Measurements from ENCODE around the gene CHST11. TPM values are rescaled to one million over a fixed set of nuclear protein-coding genes. Genes with fewer than 3 reads are reported as not detected.

CHST11 gene
- total RNA-seq, 1 experiment from 2014 or later, result 0.25 TPM

- no peak for DNase-seq
- intact Hi-C loops (cut with micrococcal nuclease; ENCODE audit: unreplicated experiment), result no loop called here
- Mint-ChIP-seq H3K4me1 (ENCODE audit: low read depth, unreplicated experiment) (no peaks in the 10 kb centered on the region), H3K36me3 (ENCODE audit: insufficient read depth, unreplicated experiment) (no peaks in the 10 kb centered on the region), H3K27ac (ENCODE audit: unreplicated experiment) (no peak overlapping the region), H3K27me3 (ENCODE audit: insufficient read depth, unreplicated experiment) (peaks cover 3% of the 10 kb centered on the region), H3K4me3 (ENCODE audit: unreplicated experiment) (no peak overlapping the region), H3K9me3 (ENCODE audit: unreplicated experiment) (no peaks in the 10 kb centered on the region)
- no TSS peak for BruUV-seq (replicated peaks)
- ChIA-PET POLR2A (no interaction called here), CTCF (interaction anchor here (0.6 kb wide), 1 partner anchor 391 kb away, joined by 3 read pairs; no protein-coding TSS in a partner anchor)
- H3K4me1 ChIP-seq, result no peaks in the 10 kb centered on the region
- H3K4me3 ChIP-seq (ENCODE audit: low read depth, low read length), result no peak overlapping the region
- H3K9me3 ChIP-seq, result no peaks in the 10 kb centered on the region
- no peaks in the 10 kb centered on the region for H3K36me3 ChIP-seq (ENCODE audit: control insufficient read depth, insufficient read depth, low read length)
- no peak for TF ChIP-seq CTCF (IDR thresholded peaks at IDR 0.05; ENCODE audit: insufficient read depth in 1 of 2, low read depth in 1 of 2, low read length in 1 of 2, severe bottlenecking in 1 of 2, unreplicated experiment in 1 of 2)
- no peaks in the 10 kb centered on the region for H3K27me3 ChIP-seq (replicated peaks; ENCODE audit: control insufficient read depth, insufficient read depth, low read length)
These were observed 142.7 kb downstream of the CHST11 start for GRCh38 chr12:104599272-104600035.

- Mint-ChIP-seq H3K4me3 (ENCODE audit: unreplicated experiment) (no peak overlapping the region), H3K4me1 (ENCODE audit: low read depth, unreplicated experiment) (no peaks in the 10 kb centered on the region), H3K9me3 (ENCODE audit: unreplicated experiment) (no peaks in the 10 kb centered on the region), H3K27ac (ENCODE audit: unreplicated experiment) (no peak overlapping the region), H3K27me3 (ENCODE audit: insufficient read depth, unreplicated experiment) (peaks cover 3% of the 10 kb centered on the region), H3K36me3 (ENCODE audit: insufficient read depth, unreplicated experiment) (no peaks in the 10 kb centered on the region)
- no peaks in the 10 kb centered on the region for H3K36me3 ChIP-seq (ENCODE audit: control insufficient read depth, insufficient read depth, low read length)
- no peaks in the 10 kb centered on the region for H3K4me1 ChIP-seq
- H3K9me3 ChIP-seq, result no peaks in the 10 kb centered on the region
- ChIA-PET CTCF (no interaction called here), POLR2A (no interaction called here)
- no peaks in the 10 kb centered on the region for H3K27me3 ChIP-seq (replicated peaks; ENCODE audit: control insufficient read depth, insufficient read depth, low read length)
- intact Hi-C loops (cut with micrococcal nuclease; ENCODE audit: unreplicated experiment), result no loop called here
- H3K4me3 ChIP-seq (ENCODE audit: low read depth, low read length), result no peak overlapping the region
- no TSS peak for BruUV-seq (replicated peaks)
- TF ChIP-seq CTCF (IDR thresholded peaks at IDR 0.05; ENCODE audit: insufficient read depth in 1 of 2, low read depth in 1 of 2, low read length in 1 of 2, severe bottlenecking in 1 of 2, unreplicated experiment in 1 of 2), result no peak
- no peak for DNase-seq
These were observed 143.4 kb downstream of the CHST11 start for GRCh38 chr12:104600036-104600712.

GRCh38 chr12:104600790-104601739, 144.3 kb downstream of the CHST11 start:
- Mint-ChIP-seq H3K4me1 (ENCODE audit: low read depth, unreplicated experiment) (no peaks in the 10 kb centered on the region), H3K4me3 (ENCODE audit: unreplicated experiment) (no peak overlapping the region), H3K27ac (ENCODE audit: unreplicated experiment) (no peak overlapping the region), H3K36me3 (ENCODE audit: insufficient read depth, unreplicated experiment) (no peaks in the 10 kb centered on the region), H3K9me3 (ENCODE audit: unreplicated experiment) (no peaks in the 10 kb centered on the region), H3K27me3 (ENCODE audit: insufficient read depth, unreplicated experiment) (peaks cover 3% of the 10 kb centered on the region)
- TF ChIP-seq CTCF (IDR thresholded peaks at IDR 0.05; ENCODE audit: insufficient read depth in 1 of 2, low read depth in 1 of 2, low read length in 1 of 2, severe bottlenecking in 1 of 2, unreplicated experiment in 1 of 2), result no peak
- Histone ChIP-seq H3K27me3 (replicated peaks; ENCODE audit: control insufficient read depth, insufficient read depth, low read length) (no peaks in the 10 kb centered on the region), H3K4me3 (ENCODE audit: low read depth, low read length) (no peak overlapping the region), H3K9me3 (no peaks in the 10 kb centered on the region), H3K36me3 (ENCODE audit: control insufficient read depth, insufficient read depth, low read length) (no peaks in the 10 kb centered on the region), H3K4me1 (no peaks in the 10 kb centered on the region)
- POLR2A ChIA-PET, result no interaction called here
- intact Hi-C loops (cut with micrococcal nuclease; ENCODE audit: unreplicated experiment), result no loop called here
- BruUV-seq (replicated peaks), result no TSS peak
- CTCF ChIA-PET, result no interaction called here
- no peak for DNase-seq

Measured in Caco-2 (cell line).